CD4-positive, alpha-beta T cell (primary cell): Measurements from ENCODE around the gene GABPB2. TPM values are rescaled to one million over a fixed set of nuclear protein-coding genes. Genes with fewer than 3 reads are reported as not detected.

Experiments
- ATAC-seq: fragments of 200-7000 bp; cut with Tn5 transposase; one replicate; pipeline ENCODE4 v1.10.0; 2022; ENCODE audit warnings: mild to moderate bottlenecking; ENCODE audit not compliant: poor library complexity
- CTCF ChIA-PET: fragments of 350-600 bp; sonication (Branson Sonifier 250); formaldehyde crosslinking; loops from one replicate; lab custom pipeline; 2021; ENCODE audit warnings: antibody characterized with exemption, inconsistent platforms; lab: Charles Lee
- POLR2A ChIA-PET: fragments of 350-600 bp; sonication (Branson Sonifier 250); formaldehyde crosslinking; loops from one replicate; lab custom pipeline; 2021; ENCODE audit warnings: antibody characterized with exemption, inconsistent platforms; lab: Charles Lee
- DNase-seq, 14 experiments: peaks; one replicate each; pipeline ENCODE4 v3.0.0-alpha.2; 2013 to 2020; ENCODE audit warnings: mixed read lengths in 2 of 14
- H3K27ac ChIP-seq, 2 donors: one replicate each; pipeline versions ENCODE4 v1.5.1 to v1.7.0; 2013; ENCODE audit warnings: low read length in 2 of 2, low read depth in 1 of 2, mild to moderate bottlenecking in 1 of 2
- H3K27me3 ChIP-seq, 2 experiments: 1 replicate in 1 of 2; 2 replicates in 1 of 2; pipeline versions ENCODE4 v1.6.1 to v1.7.0; 2013; ENCODE audit warnings: low read length in 2 of 2, control low read depth in 1 of 2, mild to moderate bottlenecking in 1 of 2, moderate library complexity in 1 of 2; ENCODE audit not compliant: insufficient read depth in 2 of 2, control insufficient read depth in 1 of 2
- H3K36me3 ChIP-seq: one replicate; pipeline ENCODE4 v1.6.1; 2013; ENCODE audit warnings: low read length, control low read depth; ENCODE audit not compliant: insufficient read depth
- H3K4me1 ChIP-seq: one replicate; pipeline ENCODE4 v1.6.1; 2013; ENCODE audit warnings: low read length, control low read depth; ENCODE audit not compliant: insufficient read depth
- H3K4me3 ChIP-seq: one replicate; pipeline ENCODE4 v1.5.1; 2013; ENCODE audit warnings: mild to moderate bottlenecking, low read length, moderate library complexity
- H3K9me3 ChIP-seq, 2 experiments: 1 replicate in 1 of 2; 2 replicates in 1 of 2; pipeline versions ENCODE4 v1.6.1 to v1.7.0; 2013; ENCODE audit warnings: low read length in 2 of 2, mild to moderate bottlenecking in 2 of 2, control low read depth in 1 of 2, moderate library complexity in 1 of 2; ENCODE audit not compliant: control insufficient read depth in 1 of 2, insufficient read depth in 1 of 2
- H3K27ac Mint-ChIP-seq: one replicate; pipeline ENCODE4 v1.8.0; 2020; ENCODE audit warnings: mixed read lengths
- H3K27me3 Mint-ChIP-seq: one replicate; pipeline ENCODE4 v1.8.0; 2021; ENCODE audit warnings: mixed read lengths
- H3K36me3 Mint-ChIP-seq: one replicate; pipeline ENCODE4 v1.8.0; 2021; ENCODE audit warnings: low read depth, mixed read lengths
- H3K4me1 Mint-ChIP-seq: one replicate; pipeline ENCODE4 v1.8.0; 2021; ENCODE audit warnings: low read depth, mixed read lengths
- H3K4me3 Mint-ChIP-seq: one replicate; pipeline ENCODE4 v1.8.0; 2020; ENCODE audit warnings: mild to moderate bottlenecking, mixed read lengths
- H3K9me3 Mint-ChIP-seq: one replicate; pipeline ENCODE4 v1.8.0; 2020; ENCODE audit warnings: mixed read lengths
- CTCF ChIP-seq: fragments of 200-600 bp; IDR thresholded peaks from one replicate; pipeline ENCODE4 v1.8.0; 2022; ENCODE audit warnings: antibody characterized with exemption, mild to moderate bottlenecking
- intact Hi-C, 2 experiments: fragments of 100-400 bp; cut with DNase I in 1 of 2; cut with micrococcal nuclease in 1 of 2; formaldehyde crosslinking; loops; one replicate each; pipeline versions ENCODE4 v1.15.1 to v1.9.0; 2023 to 2025; cut with DNase I, micrococcal nuclease
- total RNA-seq, 174 experiments: library from RNA in 2 of 174; stranded (reverse) in 2 of 174; gene quantifications; one replicate each; pipeline ENCODE4 v1.2.3 and lab custom pipeline; 2021 to 2026

GABPB2 gene
- total RNA-seq, 2 experiments from 2014 or later = 23.7 to 25.5 TPM

GRCh38 chr1:151142411-151143056 lies 72.0 kb downstream of the GABPB2 start:
- no peaks in the 10 kb centered on the region for H3K9me3 Mint-ChIP-seq
- ATAC-seq = no peak

GRCh38 chr1:151143057-151143435 lies 72.5 kb downstream of the GABPB2 start:
- no peaks in the 10 kb centered on the region for H3K27me3 ChIP-seq

More at GRCh38 chr1:151142411-151143056, 72.0 kb downstream of the GABPB2 start:
- Mint-ChIP-seq H3K4me3 (no peak overlapping the region), H3K27ac (no peak overlapping the region), H3K36me3 (peaks cover 5% of the 10 kb centered on the region), H3K27me3 (no peaks in the 10 kb centered on the region), H3K4me1 (peaks cover 18% of the 10 kb centered on the region)
- Histone ChIP-seq H3K27me3 (no peaks in the 10 kb centered on the region), H3K4me1 (peaks cover 25% of the 10 kb centered on the region), H3K27ac (no peak overlapping the region), H3K36me3 (no peaks in the 10 kb centered on the region), H3K4me3 (no peak overlapping the region), H3K9me3 (no peaks in the 10 kb centered on the region)
- no peak for TF ChIP-seq CTCF
- CTCF ChIA-PET = interaction anchor here (1.4 kb wide), 1 partner anchor 11 kb away, joined by 3 read pairs; no protein-coding TSS in a partner anchor
- POLR2A ChIA-PET = no interaction called here
- no peak for DNase-seq
- intact Hi-C loops = no loop called here

GRCh38 chr1:151143986-151144385 lies 73.4 kb downstream of the GABPB2 start:
- POLR2A ChIA-PET = interaction anchor here (1.6 to 5.4 kb wide), 2 partner anchors 12 to 14 kb away, joined by 6 to 26 read pairs; partner anchors contain the start of gene TNFAIP8L2
- peaks cover 5% of the 10 kb centered on the region for H3K36me3 Mint-ChIP-seq
- H3K4me1 Mint-ChIP-seq = peaks cover 18% of the 10 kb centered on the region
- TF ChIP-seq CTCF = no peak
- H3K27me3 Mint-ChIP-seq = no peaks in the 10 kb centered on the region
- H3K4me3 ChIP-seq = no peak overlapping the region
- no peaks in the 10 kb centered on the region for H3K9me3 ChIP-seq
- H3K36me3 ChIP-seq = no peaks in the 10 kb centered on the region
- H3K4me3 Mint-ChIP-seq = no peak overlapping the region
- intact Hi-C loops = no loop called here
- H3K9me3 Mint-ChIP-seq = no peaks in the 10 kb centered on the region
- DNase-seq = no peak
- peaks cover 26% of the 10 kb centered on the region for H3K4me1 ChIP-seq
- ATAC-seq = no peak
- H3K27ac ChIP-seq = no peak overlapping the region
- CTCF ChIA-PET = interaction anchor here (1.1 kb wide), 1 partner anchor 12 kb away, joined by 3 read pairs; no protein-coding TSS in a partner anchor
- no peaks in the 10 kb centered on the region for H3K27me3 ChIP-seq
- no peak overlapping the region for H3K27ac Mint-ChIP-seq

More at GRCh38 chr1:151143057-151143435, 72.5 kb downstream of the GABPB2 start:
- Histone ChIP-seq H3K27ac (no peak overlapping the region), H3K4me1 (peaks cover 26% of the 10 kb centered on the region), H3K36me3 (no peaks in the 10 kb centered on the region), H3K4me3 (no peak overlapping the region), H3K9me3 (no peaks in the 10 kb centered on the region)
- ChIA-PET POLR2A (interaction anchor here (1.6 kb wide), 1 partner anchor 11 kb away, joined by 6 read pairs; no protein-coding TSS in a partner anchor), CTCF (no interaction called here)
- Mint-ChIP-seq H3K4me1 (peaks cover 18% of the 10 kb centered on the region), H3K9me3 (no peaks in the 10 kb centered on the region), H3K36me3 (peaks cover 5% of the 10 kb centered on the region), H3K4me3 (no peak overlapping the region), H3K27me3 (no peaks in the 10 kb centered on the region), H3K27ac (no peak overlapping the region)
- intact Hi-C loops = no loop called here
- TF ChIP-seq CTCF = no peak
- ATAC-seq (no peak), DNase-seq (no peak)
